Ishikawa (cell line): ENCODE measurements around the gene COL23A1.

Experiments
- CEBPB ChIP-seq: IDR thresholded peaks from 2 replicates; pipeline ENCODE4 v1.6.1; 2012
- CREB1 ChIP-seq: IDR thresholded peaks from 2 replicates; pipeline ENCODE4 v1.6.1; 2012; ENCODE audit warnings: low read depth
- EGR1 ChIP-seq: IDR thresholded peaks from 2 replicates; pipeline ENCODE4 v1.6.1; 2012
- EP300 ChIP-seq: IDR thresholded peaks from 2 replicates; pipeline ENCODE4 v1.6.1; 2012; ENCODE audit warnings: borderline replicate concordance
- FOXM1 ChIP-seq: IDR thresholded peaks from 2 replicates; pipeline ENCODE4 v1.6.1; 2012; ENCODE audit warnings: low read depth, borderline replicate concordance
- MAX ChIP-seq: IDR thresholded peaks from 2 replicates; pipeline ENCODE4 v1.6.1; 2012
- NFIC ChIP-seq: IDR thresholded peaks from 2 replicates; pipeline ENCODE4 v1.6.1; 2012
- RAD21 ChIP-seq: IDR thresholded peaks from 2 replicates; pipeline ENCODE4 v1.6.1; 2012; ENCODE audit warnings: low read depth
- REST ChIP-seq: IDR thresholded peaks from 2 replicates; pipeline ENCODE4 v1.6.1; 2012; ENCODE audit warnings: low read depth, mild to moderate bottlenecking
- TAF1 ChIP-seq: IDR thresholded peaks from 2 replicates; pipeline ENCODE4 v1.6.1; 2012; ENCODE audit warnings: low read depth, mild to moderate bottlenecking
- TCF12 ChIP-seq: IDR thresholded peaks from 2 replicates; pipeline ENCODE4 v1.6.1; 2012; ENCODE audit warnings: low read depth
- TEAD4 ChIP-seq: IDR thresholded peaks from 2 replicates; pipeline ENCODE4 v1.6.1; 2012
- USF1 ChIP-seq: IDR thresholded peaks from 2 replicates; pipeline ENCODE4 v1.6.1; 2012
- YY1 ChIP-seq: IDR thresholded peaks from 2 replicates; pipeline ENCODE4 v1.6.1; 2012; ENCODE audit warnings: low read depth
- ZBTB7A ChIP-seq: IDR thresholded peaks from 2 replicates; pipeline ENCODE4 v1.6.1; 2012; ENCODE audit warnings: low read depth

Gene COL23A1

GRCh38 chr5:178424810-178425177 is 165.4 kb downstream of the COL23A1 start:
- TF ChIP-seq TEAD4 (no peak), USF1 (no peak), RAD21 (no peak), NFIC (no peak), FOXM1 (no peak), CREB1 (no peak), EP300 (no peak), ZBTB7A (no peak), EGR1 (no peak), REST (no peak), MAX (no peak), TCF12 (no peak), CEBPB (no peak), TAF1 (no peak), YY1 (no peak)

- no peak for TF ChIP-seq CEBPB
- TF ChIP-seq EGR1: no peak
- TF ChIP-seq EP300: no peak
- TF ChIP-seq TCF12: no peak
- no peak for TF ChIP-seq TAF1
- TF ChIP-seq CREB1: no peak
- TF ChIP-seq FOXM1: no peak
- no peak for TF ChIP-seq NFIC
- no peak for TF ChIP-seq USF1
- TF ChIP-seq REST: no peak
- TF ChIP-seq ZBTB7A: no peak
- no peak for TF ChIP-seq MAX
These were observed 166.0 kb downstream of the COL23A1 start for GRCh38 chr5:178423901-178424809.

- no peak for TF ChIP-seq YY1
- no peak for TF ChIP-seq USF1
- no peak for TF ChIP-seq NFIC
- TF ChIP-seq REST: no peak
- no peak for TF ChIP-seq CREB1
- no peak for TF ChIP-seq TAF1
- no peak for TF ChIP-seq RAD21
- TF ChIP-seq MAX: no peak
- no peak for TF ChIP-seq TEAD4
- no peak for TF ChIP-seq CEBPB
- no peak for TF ChIP-seq EP300
- no peak for TF ChIP-seq EGR1
- TF ChIP-seq TCF12: no peak
These were observed 166.8 kb downstream of the COL23A1 start for GRCh38 chr5:178423431-178423830.

GRCh38 chr5:178422400-178422775 is 167.8 kb downstream of the COL23A1 start:
- TF ChIP-seq USF1: no peak
- no peak for TF ChIP-seq MAX
- no peak for TF ChIP-seq CREB1
- TF ChIP-seq YY1: no peak
- TF ChIP-seq TEAD4: no peak
- TF ChIP-seq EGR1: no peak
- no peak for TF ChIP-seq ZBTB7A
- TF ChIP-seq NFIC: no peak
- TF ChIP-seq CEBPB: no peak
- no peak for TF ChIP-seq TAF1
- no peak for TF ChIP-seq FOXM1
- TF ChIP-seq RAD21: no peak
- no peak for TF ChIP-seq TCF12
